Osteoblast (primary cell): Measurements from ENCODE around the gene ETNK2. TPM values are rescaled to one million over a fixed set of nuclear protein-coding genes. Genes with fewer than 3 reads are reported as not detected.

Source experiments
- DNase-seq: peaks from one replicate; pipeline ENCODE4 v3.0.0; 2011; ENCODE audit warnings: low spot score, mixed read lengths; ENCODE audit not compliant: insufficient read length; ENCODE audit errors: missing footprints
- H2AFZ ChIP-seq: 2 replicates; pipeline ENCODE4 v1.6.0; 2011; ENCODE audit warnings: mild to moderate bottlenecking, low read length
- H3K27ac ChIP-seq: 2 replicates; pipeline ENCODE4 v1.5.1; 2011; ENCODE audit warnings: mild to moderate bottlenecking, low read depth, low read length, moderate library complexity
- H3K27me3 ChIP-seq: 2 replicates; pipeline ENCODE4 v1.6.0; 2012; ENCODE audit warnings: mild to moderate bottlenecking, control low read depth, inconsistent platforms, low read length, moderate library complexity; ENCODE audit not compliant: insufficient read depth
- H3K36me3 ChIP-seq: 2 replicates; pipeline ENCODE4 v1.5.1; 2011; ENCODE audit warnings: mild to moderate bottlenecking, low read length, control low read depth, moderate library complexity; ENCODE audit not compliant: insufficient read depth
- H3K4me1 ChIP-seq: 2 replicates; pipeline ENCODE4 v1.5.1; 2011; ENCODE audit warnings: mild to moderate bottlenecking, low read length, control low read depth, moderate library complexity; ENCODE audit not compliant: insufficient read depth
- H3K4me2 ChIP-seq: 2 replicates; pipeline ENCODE4 v1.6.0; 2011; ENCODE audit warnings: mild to moderate bottlenecking, low read length; ENCODE audit not compliant: insufficient read depth
- H3K4me3 ChIP-seq: fragments of 200-600 bp; sonication (generic); 3 replicates; pipeline ENCODE4 v1.5.1; 2012; ENCODE audit warnings: mild to moderate bottlenecking, low read length, inconsistent platforms; ENCODE audit not compliant: insufficient read depth
- H3K79me2 ChIP-seq: 2 replicates; pipeline ENCODE4 v1.6.0; 2012; ENCODE audit warnings: mild to moderate bottlenecking, low read length, control low read depth, inconsistent platforms; ENCODE audit not compliant: insufficient read depth
- H3K9me3 ChIP-seq: 2 replicates; pipeline ENCODE4 v1.5.1; 2011; ENCODE audit warnings: low read depth, low read length, control low read depth
- H4K20me1 ChIP-seq: 2 replicates; pipeline ENCODE4 v1.6.0; 2012; ENCODE audit warnings: mild to moderate bottlenecking, low read length, control low read depth; ENCODE audit not compliant: insufficient read depth
- total RNA-seq: library from RNA; depleted of rRNA; stranded (reverse); fragments of >200 nt; gene quantifications from 2 replicates; pipeline ENCODE4 v1.2.3, GENCODE V29; 2012
- TF ChIP-seq, protein P1 (sequence below): IDR thresholded peaks from 2 replicates; pipeline ENCODE4 v1.5.1; 2011; ENCODE audit warnings: mild to moderate bottlenecking, low read depth, low read length, moderate library complexity; ENCODE audit errors: extremely low read depth

ETNK2 gene
- total RNA-seq, 1 donor: 0.72 TPM

DNA sequence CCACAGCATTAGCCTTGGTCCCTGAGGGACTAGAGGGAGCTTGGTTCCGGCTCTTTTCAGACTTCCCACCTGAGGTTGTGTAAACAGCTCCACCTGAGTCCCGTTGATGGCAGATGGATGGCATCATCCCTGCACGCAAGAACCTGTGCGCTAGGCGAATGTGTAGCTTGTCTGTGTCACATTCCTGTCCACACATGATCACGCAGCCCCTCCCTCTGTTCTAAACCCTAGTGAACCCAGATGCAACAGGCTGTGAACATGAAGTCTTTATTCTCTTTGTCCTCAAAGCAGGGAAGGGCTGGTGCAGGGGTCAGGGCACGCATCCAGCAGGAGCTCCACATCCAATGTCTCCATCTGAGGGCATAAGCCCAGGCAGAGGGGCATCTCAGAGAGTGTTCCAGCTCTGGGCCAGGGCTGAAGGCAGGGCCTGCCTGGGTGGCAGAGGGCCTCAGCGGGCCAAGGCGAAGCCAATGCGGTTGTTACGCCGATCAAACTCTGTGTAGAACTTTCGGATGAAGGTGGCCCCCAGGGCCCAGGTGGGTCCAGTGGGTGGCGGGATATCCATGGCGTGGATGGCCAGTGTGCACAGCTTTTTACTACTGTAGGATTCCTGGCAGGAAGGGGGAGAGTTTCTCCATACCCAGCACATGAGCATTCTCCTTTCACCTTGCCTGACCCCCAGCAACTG lies 2.9 kb upstream of the ETNK2 start:
- Histone ChIP-seq H3K4me1 (no peaks in the 10 kb centered on the region), H3K4me2 (no peak overlapping the region), H3K79me2 (no peaks in the 10 kb centered on the region), H3K27ac (no peak overlapping the region), H3K9me3 (no peaks in the 10 kb centered on the region), H3K4me3 (no peak overlapping the region), H2AFZ (no peak overlapping the region), H3K36me3 (no peaks in the 10 kb centered on the region), H4K20me1 (no peaks in the 10 kb centered on the region), H3K27me3 (peaks cover 36% of the 10 kb centered on the region)
- DNase-seq: peak; percentile 45
- TF ChIP-seq, protein P1, sequence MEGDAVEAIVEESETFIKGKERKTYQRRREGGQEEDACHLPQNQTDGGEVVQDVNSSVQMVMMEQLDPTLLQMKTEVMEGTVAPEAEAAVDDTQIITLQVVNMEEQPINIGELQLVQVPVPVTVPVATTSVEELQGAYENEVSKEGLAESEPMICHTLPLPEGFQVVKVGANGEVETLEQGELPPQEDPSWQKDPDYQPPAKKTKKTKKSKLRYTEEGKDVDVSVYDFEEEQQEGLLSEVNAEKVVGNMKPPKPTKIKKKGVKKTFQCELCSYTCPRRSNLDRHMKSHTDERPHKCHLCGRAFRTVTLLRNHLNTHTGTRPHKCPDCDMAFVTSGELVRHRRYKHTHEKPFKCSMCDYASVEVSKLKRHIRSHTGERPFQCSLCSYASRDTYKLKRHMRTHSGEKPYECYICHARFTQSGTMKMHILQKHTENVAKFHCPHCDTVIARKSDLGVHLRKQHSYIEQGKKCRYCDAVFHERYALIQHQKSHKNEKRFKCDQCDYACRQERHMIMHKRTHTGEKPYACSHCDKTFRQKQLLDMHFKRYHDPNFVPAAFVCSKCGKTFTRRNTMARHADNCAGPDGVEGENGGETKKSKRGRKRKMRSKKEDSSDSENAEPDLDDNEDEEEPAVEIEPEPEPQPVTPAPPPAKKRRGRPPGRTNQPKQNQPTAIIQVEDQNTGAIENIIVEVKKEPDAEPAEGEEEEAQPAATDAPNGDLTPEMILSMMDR: no peak

DNA sequence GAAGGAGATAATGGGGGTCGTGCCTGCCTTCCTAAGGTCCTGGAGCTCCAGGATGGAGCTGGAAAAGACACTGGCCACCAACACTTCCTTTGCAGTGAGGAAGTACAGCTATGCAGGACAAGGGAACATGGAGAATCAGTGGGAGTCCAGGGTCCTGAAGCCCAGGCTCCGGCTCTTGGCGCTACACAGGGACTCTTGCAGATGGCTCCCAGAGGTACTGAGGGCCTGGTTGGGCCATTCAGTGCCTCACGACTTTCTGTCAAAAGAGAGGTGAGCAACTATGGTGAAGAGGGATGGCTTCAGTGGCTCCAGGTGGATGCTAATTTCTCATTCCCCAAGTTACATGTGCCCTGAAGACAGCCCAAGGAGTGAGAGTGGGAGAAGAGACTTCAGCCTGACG lies 1.8 kb upstream of the ETNK2 start:
- Histone ChIP-seq H3K4me3 (no peak overlapping the region), H3K27ac (no peak overlapping the region), H4K20me1 (no peaks in the 10 kb centered on the region), H3K36me3 (no peaks in the 10 kb centered on the region), H3K27me3 (peaks cover 36% of the 10 kb centered on the region), H3K9me3 (no peaks in the 10 kb centered on the region), H3K4me1 (no peaks in the 10 kb centered on the region), H3K4me2 (no peak overlapping the region), H3K79me2 (no peaks in the 10 kb centered on the region), H2AFZ (no peak overlapping the region)
- TF ChIP-seq, protein P1: no peak
- DNase-seq: peak; percentile 80

DNA sequence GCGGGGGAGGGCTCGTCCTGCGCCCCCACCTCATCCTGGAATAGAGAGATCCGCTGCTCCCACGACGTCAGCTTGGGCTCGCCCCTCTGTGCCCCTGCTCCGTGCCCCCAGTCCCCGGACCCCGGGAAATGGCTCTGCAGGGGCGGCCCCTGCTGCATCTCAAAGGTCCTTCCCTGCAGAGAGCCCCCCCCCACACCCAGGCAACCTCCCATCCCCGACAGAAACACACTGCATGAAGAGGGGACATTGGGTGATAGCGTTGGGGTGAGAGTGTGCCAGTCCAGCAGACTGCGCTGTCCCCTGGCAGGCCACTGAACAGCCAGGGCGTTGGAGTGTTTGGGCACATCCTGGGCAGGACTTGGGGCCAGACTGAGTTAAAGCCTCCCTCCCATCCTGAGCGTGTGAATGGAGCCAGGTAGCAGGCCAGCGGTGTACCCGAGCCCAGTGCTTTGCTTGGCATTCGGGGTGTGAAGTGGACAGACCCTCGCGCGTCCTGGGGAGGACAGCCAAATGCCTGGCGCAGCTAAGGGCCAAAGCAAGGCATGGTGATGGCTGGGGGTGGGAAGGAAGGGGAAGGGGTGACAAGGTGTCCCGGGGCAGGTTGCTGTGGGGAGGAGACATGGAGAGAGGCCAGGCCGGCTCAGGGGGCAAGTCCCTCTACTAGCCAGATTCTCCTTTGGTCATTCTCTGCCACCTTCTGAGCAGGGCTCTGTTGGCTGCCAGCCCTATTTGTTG lies 633 bp upstream of the ETNK2 start:
- no peaks in the 10 kb centered on the region for H3K4me1 ChIP-seq
- H3K79me2 ChIP-seq: no peaks in the 10 kb centered on the region
- H3K36me3 ChIP-seq: no peaks in the 10 kb centered on the region
- H3K4me2 ChIP-seq: peak overlapping the region; percentile 66
- no peak overlapping the region for H2AFZ ChIP-seq
- TF ChIP-seq, protein P1: no peak
- H3K4me3 ChIP-seq: peak overlapping the region; percentile 66
- peaks cover 36% of the 10 kb centered on the region for H3K27me3 ChIP-seq
- no peaks in the 10 kb centered on the region for H4K20me1 ChIP-seq
- no peak overlapping the region for H3K27ac ChIP-seq
- H3K9me3 ChIP-seq: no peaks in the 10 kb centered on the region
- DNase-seq: peak; percentile 83
